Measurements from ENCODE around the gene JAK3. TPM values are rescaled to one million over a fixed set of nuclear protein-coding genes. Genes with fewer than 3 reads are reported as not detected.
A peak's percentile ranks its signal among the peaks of the same experiment; 100 is the strongest.
"Not testable (repeated sequence)": the region's sequence is repeated elsewhere in the genome, so short reads cannot be mapped to it uniquely, and the experiment has no call there.

The JAK3 gene
- total RNA-seq, 1 donor = 61.1 TPM

GRCh38 chr19:17787274-17787913 lies 60.4 kb downstream of the JAK3 start:
- H3K4me3 ChIP-seq (ENCODE audit: low read length) = no peak overlapping the region
- no peaks in the 10 kb centered on the region for H3K9me3 ChIP-seq (ENCODE audit: low read depth, low read length)
- H3K4me1 ChIP-seq (ENCODE audit: insufficient read depth, low read length) = peaks cover 12% of the 10 kb centered on the region
- H3K27me3 ChIP-seq (ENCODE audit: insufficient read depth, low read length) = no peaks in the 10 kb centered on the region

GRCh38 chr19:17784201-17785008 lies 63.4 kb downstream of the JAK3 start:
- H3K27me3 ChIP-seq (ENCODE audit: insufficient read depth, low read length) = no peaks in the 10 kb centered on the region

DNA sequence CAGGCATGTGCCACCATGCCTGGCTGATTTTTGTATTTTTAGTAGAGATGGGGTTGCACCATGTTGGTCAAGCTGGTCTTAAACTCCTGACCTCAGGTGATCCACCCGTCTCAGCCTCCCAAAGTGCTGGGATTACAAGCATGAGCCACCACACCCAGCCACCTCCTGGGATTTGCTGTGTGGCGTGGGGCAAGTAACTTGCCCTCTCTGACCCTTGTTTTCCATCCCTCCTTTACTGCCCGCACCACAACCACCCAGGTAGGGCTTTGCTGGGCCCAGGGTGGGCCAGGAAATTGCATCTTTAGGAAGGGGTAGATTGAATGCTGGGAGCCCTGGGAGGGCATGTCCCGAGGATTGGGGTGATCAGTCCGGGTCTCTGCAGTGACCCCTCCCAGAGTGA lies 64.1 kb downstream of the JAK3 start:
- not testable (repeated sequence) for H3K27me3 ChIP-seq (ENCODE audit: insufficient read depth, low read length); H3K9me3 ChIP-seq (ENCODE audit: low read depth, low read length); H3K4me1 ChIP-seq (ENCODE audit: insufficient read depth, low read length); H3K4me3 ChIP-seq (ENCODE audit: low read length)

More at GRCh38 chr19:17784201-17785008, 63.4 kb downstream of the JAK3 start:
- Histone ChIP-seq H3K4me3 (ENCODE audit: low read length) (no peak overlapping the region), H3K9me3 (ENCODE audit: low read depth, low read length) (no peaks in the 10 kb centered on the region), H3K4me1 (ENCODE audit: insufficient read depth, low read length) (peaks cover 4% of the 10 kb centered on the region)

- H3K9me3 ChIP-seq (ENCODE audit: low read depth, low read length) = no peaks in the 10 kb centered on the region
- H3K4me3 ChIP-seq (ENCODE audit: low read length) = no peak overlapping the region
- no peaks in the 10 kb centered on the region for H3K27me3 ChIP-seq (ENCODE audit: insufficient read depth, low read length)
- H3K4me1 ChIP-seq (ENCODE audit: insufficient read depth, low read length) = peaks cover 17% of the 10 kb centered on the region
Observed at GRCh38 chr19:17780781-17781180, 67.0 kb downstream of the JAK3 start.

DNA sequence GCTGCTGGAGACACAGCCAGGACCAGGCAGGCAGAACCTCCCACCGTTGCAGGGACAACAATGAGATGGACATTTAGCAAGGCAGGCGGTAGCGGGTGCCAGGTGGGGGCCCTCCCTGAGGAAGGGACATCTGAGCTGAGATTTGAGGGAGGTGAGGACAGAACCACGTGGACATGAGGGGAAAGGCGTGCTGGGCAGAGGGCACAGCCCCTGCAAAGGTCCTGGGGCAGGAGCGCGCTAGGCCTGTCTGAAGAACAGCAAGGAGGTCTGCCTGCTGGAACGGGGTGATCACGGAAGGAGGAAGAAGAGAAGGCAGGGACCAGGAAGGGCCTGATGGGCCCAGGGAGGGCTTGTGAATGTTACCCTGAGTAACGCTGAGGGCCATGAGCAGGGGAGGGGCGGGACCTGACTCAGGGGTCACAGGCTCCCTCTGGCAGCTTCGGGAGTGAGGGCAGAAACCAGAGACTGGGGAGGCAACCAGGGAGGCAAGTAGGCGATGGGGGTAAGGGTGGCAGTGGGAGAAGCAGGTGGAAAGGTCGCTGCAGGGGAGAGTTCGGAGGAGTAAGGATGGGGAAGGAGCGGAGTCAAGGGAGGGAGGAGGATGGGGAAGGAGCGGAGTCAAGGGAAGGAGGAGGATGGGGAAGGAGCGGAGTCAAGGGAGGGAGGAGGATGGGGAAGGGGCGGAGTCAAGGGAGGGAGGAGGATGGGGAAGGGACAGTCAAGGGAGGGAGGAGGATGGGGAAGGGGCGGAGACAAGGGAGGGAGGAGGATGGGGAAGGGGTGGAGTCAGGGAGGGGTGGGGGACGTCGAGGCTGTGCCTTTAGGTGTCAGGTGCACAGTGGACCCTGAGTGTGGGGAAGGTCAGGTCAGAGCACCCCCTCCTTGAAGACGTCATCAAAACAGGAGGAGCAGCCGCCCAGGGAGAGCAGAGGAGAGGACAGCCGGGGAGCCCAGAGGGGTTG lies 68.5 kb downstream of the JAK3 start:
- H3K4me3 ChIP-seq (ENCODE audit: low read length) = peak overlapping the region; percentile 9
- H3K9me3 ChIP-seq (ENCODE audit: low read depth, low read length) = no peaks in the 10 kb centered on the region
- H3K4me1 ChIP-seq (ENCODE audit: insufficient read depth, low read length) = peaks cover 18% of the 10 kb centered on the region
- H3K27me3 ChIP-seq (ENCODE audit: insufficient read depth, low read length) = no peaks in the 10 kb centered on the region

- Histone ChIP-seq H3K4me3 (ENCODE audit: low read length) (peak overlapping the region; percentile 9), H3K27me3 (ENCODE audit: insufficient read depth, low read length) (no peaks in the 10 kb centered on the region), H3K4me1 (ENCODE audit: insufficient read depth, low read length) (peaks cover 15% of the 10 kb centered on the region), H3K9me3 (ENCODE audit: low read depth, low read length) (no peaks in the 10 kb centered on the region)
Observed at GRCh38 chr19:17778251-17778967, 69.4 kb downstream of the JAK3 start.

DNA sequence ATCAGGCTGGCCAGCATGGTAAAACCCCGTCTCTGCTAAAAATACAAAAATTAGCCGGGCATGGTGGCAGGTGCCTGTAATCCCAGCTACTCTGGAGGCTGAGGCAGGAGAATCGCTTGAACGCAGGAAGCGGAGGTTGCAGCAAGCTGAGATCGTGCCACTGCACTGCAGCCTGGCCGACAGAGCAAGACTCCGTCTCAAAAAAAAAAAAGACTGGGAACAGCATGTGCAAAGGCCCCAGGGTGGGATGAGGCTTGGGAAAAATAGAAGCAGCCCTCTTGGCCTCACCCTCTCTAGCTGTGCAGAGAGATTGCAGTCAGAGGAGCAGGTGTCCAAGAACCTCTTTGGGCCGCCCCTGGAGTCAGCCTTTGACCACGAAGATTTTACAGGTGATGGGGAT lies 69.9 kb downstream of the JAK3 start:
- H3K4me1 ChIP-seq (ENCODE audit: insufficient read depth, low read length) = peaks cover 15% of the 10 kb centered on the region
- not testable (repeated sequence) for H3K9me3 ChIP-seq (ENCODE audit: low read depth, low read length); H3K27me3 ChIP-seq (ENCODE audit: insufficient read depth, low read length)

DNA sequence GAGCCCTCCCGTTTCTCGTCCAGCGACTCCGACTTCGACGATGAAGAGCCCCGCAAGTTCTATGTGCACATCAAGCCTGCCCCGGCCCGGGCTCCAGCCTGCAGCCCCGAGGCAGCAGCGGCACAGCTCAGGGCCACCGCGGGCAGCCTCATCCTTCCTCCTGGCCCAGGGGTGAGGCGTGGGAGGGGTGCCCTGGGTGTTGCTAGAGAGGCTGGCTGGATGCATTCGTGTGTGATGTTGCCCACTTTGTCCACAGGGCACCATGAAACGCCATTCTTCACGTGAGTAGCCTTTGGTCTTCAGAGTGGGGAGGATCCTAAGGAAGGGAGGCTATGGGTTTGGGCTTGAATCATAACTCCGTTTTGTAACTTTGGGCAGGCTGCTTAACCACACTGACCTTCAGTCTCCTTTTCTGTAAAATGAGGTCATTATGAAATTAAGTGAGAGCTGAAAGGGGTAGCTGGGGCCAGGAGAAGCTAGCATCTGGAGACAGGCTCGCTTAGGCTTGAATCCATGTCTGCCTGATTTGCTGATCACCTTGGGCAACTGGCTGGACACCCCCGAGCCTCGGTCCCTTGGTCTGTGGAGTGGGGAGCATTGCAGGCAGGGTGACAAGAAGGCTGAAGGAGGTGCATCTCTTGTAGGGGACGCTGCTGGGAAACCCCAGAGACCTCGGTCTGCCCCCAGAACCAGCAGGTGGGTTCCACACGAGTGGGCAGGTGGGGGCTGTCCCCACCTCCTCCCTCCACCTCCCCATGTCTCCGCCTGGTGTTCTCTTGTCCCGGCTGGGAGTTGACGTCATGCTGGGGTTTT lies 71.6 kb downstream of the JAK3 start:
- H3K4me1 ChIP-seq (ENCODE audit: insufficient read depth, low read length) = peaks cover 15% of the 10 kb centered on the region
- no peaks in the 10 kb centered on the region for H3K27me3 ChIP-seq (ENCODE audit: insufficient read depth, low read length)
- no peak overlapping the region for H3K4me3 ChIP-seq (ENCODE audit: low read length)
- H3K9me3 ChIP-seq (ENCODE audit: low read depth, low read length) = no peaks in the 10 kb centered on the region

More for the DNA sequence above, 69.9 kb downstream of the JAK3 start:
- H3K4me3 ChIP-seq (ENCODE audit: low read length) = not testable (repeated sequence)

DNA sequence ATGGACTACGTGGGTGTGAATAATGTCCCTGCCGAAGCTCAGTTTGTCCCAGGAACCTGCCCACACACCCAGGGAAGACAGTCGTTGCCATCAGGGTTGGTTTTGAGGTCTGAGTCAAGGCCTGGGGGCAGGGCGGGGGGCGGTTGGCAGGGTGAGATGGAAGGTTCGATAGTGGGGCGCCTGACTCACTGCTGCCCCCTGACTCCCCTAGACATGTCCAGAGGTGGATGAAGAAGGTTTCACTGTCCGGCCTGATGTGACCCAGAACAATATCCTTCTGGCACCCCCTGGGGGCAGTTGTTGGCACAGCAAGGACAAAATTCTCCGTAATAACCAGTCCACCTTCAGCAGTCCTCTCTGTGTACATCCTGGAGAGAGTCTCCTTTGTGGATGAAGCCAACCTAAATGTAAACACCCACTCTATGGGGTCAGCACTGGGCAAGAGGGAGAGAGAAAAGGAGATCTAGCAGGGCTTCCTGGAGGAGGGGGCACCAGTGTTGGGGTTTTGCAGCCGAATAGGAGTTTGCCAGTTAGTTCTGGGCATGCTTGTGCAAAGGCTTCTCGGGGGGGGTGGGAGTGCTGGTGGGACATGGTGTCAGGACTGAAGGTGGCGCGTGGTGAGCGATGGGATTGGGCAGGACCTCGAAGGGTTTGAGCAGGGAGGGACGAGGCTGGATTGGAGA lies 72.4 kb downstream of the JAK3 start:
- Histone ChIP-seq H3K9me3 (ENCODE audit: low read depth, low read length) (no peaks in the 10 kb centered on the region), H3K27me3 (ENCODE audit: insufficient read depth, low read length) (no peaks in the 10 kb centered on the region), H3K4me3 (ENCODE audit: low read length) (no peak overlapping the region), H3K4me1 (ENCODE audit: insufficient read depth, low read length) (peaks cover 15% of the 10 kb centered on the region)

Other genes starting within 250 kb of the JAK3 start
- under 0.01 TPM for gene UNC13A, start 159.6 kb downstream of the JAK3 start, total RNA-seq
- gene MAP1S, start 128.5 kb downstream of the JAK3 start, total RNA-seq = 18.8 TPM
- gene FCHO1, start 96.5 kb downstream of the JAK3 start, total RNA-seq = 24.1 TPM
- 0.10 TPM for gene B3GNT3, start 52.8 kb downstream of the JAK3 start, total RNA-seq
- 0.52 TPM for gene INSL3, start 26.5 kb downstream of the JAK3 start, total RNA-seq
- gene RPL18A, start 11.9 kb upstream of the JAK3 start, total RNA-seq = 1,903 TPM
- gene SLC5A5, start 24.0 kb upstream of the JAK3 start, total RNA-seq = 0.21 TPM
- 13.2 TPM for gene CCDC124, start 85.0 kb upstream of the JAK3 start, total RNA-seq
- gene KCNN1, start 119.1 kb upstream of the JAK3 start, total RNA-seq = under 0.01 TPM
- gene ARRDC2, start 160.2 kb upstream of the JAK3 start, total RNA-seq = 123 TPM
- 26.9 TPM for gene IL12RB1, start 239.0 kb upstream of the JAK3 start, total RNA-seq
- 6.7 TPM for gene MAST3, start 249.8 kb upstream of the JAK3 start, total RNA-seq

All from mononuclear cell (primary cell).